SU-DHL-6 (cell line): ENCODE data around the gene RUFY3.

Source experiments
- H2AFZ ChIP-seq: fragments of 200-600 bp; sonication (generic); 2 replicates; pipeline ENCODE4 v1.6.1; 2014; ENCODE audit warnings: low read depth, mild to moderate bottlenecking, moderate library complexity, mixed read lengths, antibody characterized with exemption, low read length; ENCODE audit not compliant: severe bottlenecking
- H3F3A ChIP-seq: fragments of 200-600 bp; shearing (Covaris generic); 2 replicates; pipeline ENCODE4 v1.6.0; 2016; ENCODE audit warnings: antibody characterized with exemption, mild to moderate bottlenecking; ENCODE audit not compliant: insufficient read depth
- H3K27ac ChIP-seq: fragments of 200-600 bp; sonication (generic); 2 replicates; pipeline ENCODE4 v1.5.1; 2016; ENCODE audit warnings: low read depth, mild to moderate bottlenecking, low read length, moderate library complexity, mixed read lengths
- H3K27me3 ChIP-seq: fragments of 200-600 bp; sonication (generic), shearing (Covaris generic); 2 replicates; pipeline ENCODE4 v1.6.0; 2014; ENCODE audit warnings: mild to moderate bottlenecking, low read length
- H3K36me3 ChIP-seq: fragments of 200-600 bp; sonication (generic); 2 replicates; pipeline ENCODE4 v1.6.1; 2014; ENCODE audit warnings: mild to moderate bottlenecking, low read length, mixed read lengths
- H3K4me2 ChIP-seq: fragments of 300-600, 200-600 bp; shearing (Covaris generic), sonication (generic); 2 replicates; pipeline ENCODE4 v1.6.0; 2014; ENCODE audit warnings: low read length, low read depth, mild to moderate bottlenecking; ENCODE audit not compliant: poor library complexity, severe bottlenecking
- H3K4me3 ChIP-seq: fragments of 200-600 bp; sonication (generic); 2 replicates; pipeline ENCODE4 v1.5.1; 2014; ENCODE audit warnings: antibody characterized with exemption, low read length, mild to moderate bottlenecking, mixed read lengths; ENCODE audit not compliant: insufficient read depth, poor library complexity, severe bottlenecking
- H3K79me2 ChIP-seq: fragments of 200-600 bp; sonication (generic); 2 replicates; pipeline ENCODE4 v1.6.1; 2014; ENCODE audit warnings: mild to moderate bottlenecking, low read length, moderate library complexity; ENCODE audit not compliant: insufficient read depth
- H3K9ac ChIP-seq: fragments of 200-600 bp; sonication (generic); 2 replicates; pipeline ENCODE4 v1.7.0; 2014; ENCODE audit warnings: mild to moderate bottlenecking, low read length
- H3K9me2 ChIP-seq: fragments of 200-600 bp; sonication (generic); replicated peaks from 2 replicates; pipeline ENCODE4 v1.6.1; 2014; ENCODE audit warnings: low read length; ENCODE audit not compliant: insufficient read depth
- H3K9me3 ChIP-seq: fragments of 200-600 bp; sonication (generic); 2 replicates; pipeline ENCODE4 v1.6.1; 2014; ENCODE audit warnings: low read length, mixed read lengths; ENCODE audit not compliant: insufficient read depth
- H4K20me1 ChIP-seq: fragments of 200-600 bp; sonication (generic); 2 replicates; pipeline ENCODE4 v1.6.1; 2014; ENCODE audit warnings: low read depth, mild to moderate bottlenecking, antibody characterized with exemption, low read length, moderate library complexity, mixed read lengths
- EZH2phosphoT487 ChIP-seq: fragments of 200-600 bp; sonication (generic), shearing (Covaris generic); conservative IDR thresholded peaks from 2 replicates; pipeline ENCODE4 v1.6.1; 2018; ENCODE audit warnings: mild to moderate bottlenecking, antibody characterized with exemption, low read length, moderate library complexity, mixed read lengths
- TF ChIP-seq, protein P1 (sequence below): fragments of 200-600 bp; sonication (generic); IDR thresholded peaks from one replicate; pipeline ENCODE4 v1.5.1; 2017; ENCODE audit warnings: antibody characterized with exemption, mild to moderate bottlenecking, low read length, moderate library complexity; ENCODE audit not compliant: insufficient read depth, poor library complexity, severe bottlenecking

Gene RUFY3

DNA sequence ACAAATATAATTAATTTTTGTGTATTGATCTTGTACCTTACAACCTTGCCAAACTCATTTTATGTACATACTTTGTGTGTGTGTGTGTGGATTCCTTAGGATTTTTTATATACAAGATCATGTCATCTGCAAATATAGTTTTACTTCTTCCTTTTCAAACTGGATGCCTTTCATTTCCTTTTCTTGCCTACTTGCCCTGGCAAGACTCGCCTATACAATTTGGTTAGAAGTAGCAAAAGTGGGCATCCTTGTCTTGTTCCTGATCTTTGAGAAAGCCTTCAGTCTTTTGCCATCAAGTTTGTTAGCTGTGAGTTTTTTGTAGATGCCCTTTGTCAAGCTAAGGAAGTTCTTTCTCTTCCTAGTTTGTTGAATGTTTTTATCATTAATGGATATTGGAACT, 30.5 kb downstream of the RUFY3 start:
- Histone ChIP-seq H3F3A (peaks cover 35% of the 10 kb centered on the region; the same call in 1 of the 2 replicates), H3K4me2 (peak overlapping the region; percentile 17), H3K9ac (no peak overlapping the region), H3K4me3 (no peak overlapping the region), H3K27ac (peak overlapping the region; percentile 42; the same call in 1 of the 2 replicates), H2AFZ (no peak overlapping the region), H3K9me2 (no peaks in the 10 kb centered on the region), H3K27me3 (no peaks in the 10 kb centered on the region), H3K36me3 (no peaks in the 10 kb centered on the region), H3K79me2 (peaks cover 8% of the 10 kb centered on the region; the same call in 1 of the 2 replicates), H3K9me3 (no peaks in the 10 kb centered on the region), H4K20me1 (no peaks in the 10 kb centered on the region)
- TF ChIP-seq, protein P1, sequence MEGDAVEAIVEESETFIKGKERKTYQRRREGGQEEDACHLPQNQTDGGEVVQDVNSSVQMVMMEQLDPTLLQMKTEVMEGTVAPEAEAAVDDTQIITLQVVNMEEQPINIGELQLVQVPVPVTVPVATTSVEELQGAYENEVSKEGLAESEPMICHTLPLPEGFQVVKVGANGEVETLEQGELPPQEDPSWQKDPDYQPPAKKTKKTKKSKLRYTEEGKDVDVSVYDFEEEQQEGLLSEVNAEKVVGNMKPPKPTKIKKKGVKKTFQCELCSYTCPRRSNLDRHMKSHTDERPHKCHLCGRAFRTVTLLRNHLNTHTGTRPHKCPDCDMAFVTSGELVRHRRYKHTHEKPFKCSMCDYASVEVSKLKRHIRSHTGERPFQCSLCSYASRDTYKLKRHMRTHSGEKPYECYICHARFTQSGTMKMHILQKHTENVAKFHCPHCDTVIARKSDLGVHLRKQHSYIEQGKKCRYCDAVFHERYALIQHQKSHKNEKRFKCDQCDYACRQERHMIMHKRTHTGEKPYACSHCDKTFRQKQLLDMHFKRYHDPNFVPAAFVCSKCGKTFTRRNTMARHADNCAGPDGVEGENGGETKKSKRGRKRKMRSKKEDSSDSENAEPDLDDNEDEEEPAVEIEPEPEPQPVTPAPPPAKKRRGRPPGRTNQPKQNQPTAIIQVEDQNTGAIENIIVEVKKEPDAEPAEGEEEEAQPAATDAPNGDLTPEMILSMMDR: no peak
- TF ChIP-seq EZH2phosphoT487: no peak

DNA sequence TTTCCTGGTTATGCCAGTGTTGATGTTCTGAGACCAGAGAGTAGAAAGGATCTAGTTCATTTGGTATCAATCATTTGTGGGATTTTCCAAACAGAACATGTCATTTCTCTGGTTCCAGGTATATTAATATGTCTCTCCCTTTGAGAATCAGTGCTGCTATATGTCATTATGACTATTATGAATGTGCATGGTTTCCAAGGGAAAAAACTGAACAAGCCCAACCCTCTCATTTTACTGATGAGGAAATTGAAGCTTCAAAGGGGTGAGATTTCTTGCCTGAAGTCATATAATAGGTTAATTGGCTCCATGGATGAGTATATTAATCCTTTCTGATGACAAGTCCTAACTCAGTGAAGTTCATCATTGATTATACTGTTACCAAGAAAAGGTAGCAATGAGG, 31.9 kb downstream of the RUFY3 start:
- Histone ChIP-seq H3K9ac (no peak overlapping the region), H3K27ac (peak overlapping the region; percentile 86)

DNA sequence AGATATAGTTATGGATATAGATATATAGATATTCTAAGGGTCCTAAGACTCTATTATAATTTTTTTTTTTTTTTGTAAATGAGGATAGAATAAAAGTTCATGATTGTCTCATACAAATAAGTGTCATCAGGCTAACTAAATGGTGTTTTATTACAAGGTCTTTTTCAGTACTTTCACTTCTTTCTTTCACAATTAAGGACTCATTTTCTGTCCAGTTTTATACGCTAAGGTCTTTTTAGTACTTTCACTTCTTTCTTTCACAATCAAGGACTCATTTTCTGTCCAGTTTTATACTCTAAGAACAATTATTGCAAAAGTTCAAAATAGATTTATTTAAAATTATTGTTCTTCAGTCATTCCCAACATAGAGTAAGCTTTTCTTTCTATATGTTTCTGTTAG, 32.7 kb downstream of the RUFY3 start:
- no peaks in the 10 kb centered on the region for H4K20me1 ChIP-seq
- peaks cover 8% of the 10 kb centered on the region; the same call in 1 of the 2 replicates for H3K79me2 ChIP-seq
- H3K27me3 ChIP-seq: no peaks in the 10 kb centered on the region
- H3K36me3 ChIP-seq: no peaks in the 10 kb centered on the region
- H3K9me2 ChIP-seq: no peaks in the 10 kb centered on the region
- peak overlapping the region; percentile 38; the same call in 1 of the 2 replicates for H3K9ac ChIP-seq
- H3K4me3 ChIP-seq: no peak overlapping the region
- no peaks in the 10 kb centered on the region for H3K9me3 ChIP-seq
- H3K27ac ChIP-seq: peak overlapping the region; percentile 86
- H2AFZ ChIP-seq: no peak overlapping the region
- TF ChIP-seq, protein P1: no peak
- TF ChIP-seq EZH2phosphoT487: no peak
- peaks cover 35% of the 10 kb centered on the region; the same call in 1 of the 2 replicates for H3F3A ChIP-seq
- peak overlapping the region; percentile 73 for H3K4me2 ChIP-seq

More for the DNA sequence above, 31.9 kb downstream of the RUFY3 start:
- no peak overlapping the region for H3K4me3 ChIP-seq
- H3K36me3 ChIP-seq: no peaks in the 10 kb centered on the region
- no peak for TF ChIP-seq EZH2phosphoT487
- TF ChIP-seq, protein P1: no peak
- H2AFZ ChIP-seq: no peak overlapping the region
- H3K9me3 ChIP-seq: no peaks in the 10 kb centered on the region
- no peaks in the 10 kb centered on the region for H4K20me1 ChIP-seq
- peaks cover 8% of the 10 kb centered on the region; the same call in 1 of the 2 replicates for H3K79me2 ChIP-seq
- no peaks in the 10 kb centered on the region for H3K27me3 ChIP-seq
- H3F3A ChIP-seq: peaks cover 35% of the 10 kb centered on the region; the same call in 1 of the 2 replicates
- H3K4me2 ChIP-seq: peak overlapping the region; percentile 73
- no peaks in the 10 kb centered on the region for H3K9me2 ChIP-seq
